ENCODE measurements around the gene LGALS9C.
"Not testable (repeated sequence)": the region's sequence is repeated elsewhere in the genome, so short reads cannot be mapped to it uniquely, and the experiment has no call there.

LGALS9C gene

DNA sequence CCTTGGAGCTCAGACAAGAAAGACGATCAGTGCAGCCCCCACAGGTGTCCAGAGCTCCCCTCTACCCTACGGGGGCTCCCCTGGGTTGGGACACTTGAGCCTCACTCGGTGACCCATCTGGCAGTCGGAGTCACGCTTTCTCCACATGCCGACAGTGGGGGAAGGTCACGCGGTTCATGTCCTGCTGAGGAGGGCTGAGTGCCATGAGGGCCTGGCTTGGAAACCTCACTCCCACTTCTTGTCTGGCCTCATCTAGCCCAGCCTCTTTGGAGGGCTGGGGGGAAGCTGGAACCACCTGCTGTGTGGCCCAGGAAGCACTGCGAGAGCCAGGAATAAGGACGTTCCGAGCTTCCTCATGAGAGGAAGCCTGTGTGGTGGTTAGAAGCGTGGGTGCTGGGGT is 1.8 kb downstream of the LGALS9C start:
- not testable (repeated sequence) for DNase-seq (ENCODE audit: low read depth in 2 of 2)

DNA sequence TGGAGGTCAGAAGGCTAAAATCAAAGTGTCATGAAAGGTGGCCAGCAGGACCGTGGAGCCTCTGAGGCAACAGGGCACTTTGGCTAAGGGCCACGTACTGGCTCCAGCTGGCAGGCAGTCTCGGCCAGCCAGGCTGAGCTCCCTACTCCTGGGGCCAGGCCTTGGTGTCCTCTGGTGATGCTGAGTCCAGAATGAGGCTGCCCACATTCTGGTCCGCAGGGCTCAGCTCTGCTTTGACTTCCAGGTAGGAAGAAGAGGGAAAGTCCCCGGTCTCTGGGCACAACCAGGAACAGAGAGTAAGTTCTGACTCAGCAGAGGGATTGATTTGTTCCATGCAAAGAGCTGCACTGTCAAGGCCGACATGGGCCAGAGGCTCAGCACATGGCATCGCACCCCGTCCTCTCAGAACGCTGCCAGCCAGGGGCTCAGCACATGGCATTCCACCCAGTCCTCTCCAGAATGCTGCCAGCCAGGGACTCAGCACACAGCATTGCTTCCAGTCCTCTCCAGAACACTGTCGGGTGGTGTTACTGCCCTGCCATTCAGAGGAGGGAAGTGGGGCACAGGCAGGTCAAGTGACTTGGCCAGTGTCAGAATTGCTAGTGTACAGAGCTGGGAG is 2.5 kb downstream of the LGALS9C start:
- not testable (repeated sequence) for DNase-seq (ENCODE audit: low read depth in 2 of 2)

DNA sequence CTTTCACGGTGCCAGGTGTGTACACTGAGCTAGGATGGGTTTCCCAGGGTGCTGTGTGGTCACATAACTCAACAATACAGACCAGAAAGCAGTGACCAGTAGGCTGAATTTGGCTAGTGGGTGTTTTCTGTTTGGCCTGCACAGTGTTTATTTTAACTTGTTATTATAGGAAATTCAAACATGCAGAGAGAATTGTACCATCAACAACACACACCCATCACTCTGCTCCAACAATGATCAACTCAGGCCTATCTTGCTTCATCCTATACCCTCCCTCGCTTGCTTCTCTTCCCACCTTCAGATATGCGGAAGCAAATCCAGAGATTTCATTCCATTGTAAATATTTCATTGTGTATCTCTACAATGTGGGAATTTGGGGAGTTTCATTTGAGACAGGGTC is 5.2 kb downstream of the LGALS9C start:
- not testable (repeated sequence) for DNase-seq (ENCODE audit: low read depth in 2 of 2)

DNA sequence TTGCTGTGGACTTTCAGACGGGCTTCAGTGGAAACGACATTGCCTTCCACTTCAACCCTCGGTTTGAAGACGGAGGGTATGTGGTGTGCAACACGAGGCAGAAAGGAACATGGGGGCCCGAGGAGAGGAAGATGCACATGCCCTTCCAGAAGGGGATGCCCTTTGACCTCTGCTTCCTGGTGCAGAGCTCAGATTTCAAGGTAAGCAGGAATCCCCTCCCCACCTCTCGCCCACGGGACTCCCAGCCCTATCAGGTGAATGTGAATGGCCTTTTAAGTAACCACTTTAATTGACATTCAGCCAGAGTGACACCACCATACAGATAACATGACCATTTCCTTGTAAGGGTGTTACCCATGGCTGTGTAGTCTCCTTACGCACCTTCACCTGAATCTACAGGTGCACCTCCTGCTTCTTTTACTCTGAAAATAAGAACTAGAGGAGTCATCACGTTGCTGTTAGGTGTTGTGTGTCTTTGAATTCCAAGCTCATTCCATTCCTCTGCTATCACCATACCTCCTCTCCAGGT is 9.4 kb downstream of the LGALS9C start:
- DNase-seq (ENCODE audit: low read depth in 2 of 2) = not testable (repeated sequence)

DNA sequence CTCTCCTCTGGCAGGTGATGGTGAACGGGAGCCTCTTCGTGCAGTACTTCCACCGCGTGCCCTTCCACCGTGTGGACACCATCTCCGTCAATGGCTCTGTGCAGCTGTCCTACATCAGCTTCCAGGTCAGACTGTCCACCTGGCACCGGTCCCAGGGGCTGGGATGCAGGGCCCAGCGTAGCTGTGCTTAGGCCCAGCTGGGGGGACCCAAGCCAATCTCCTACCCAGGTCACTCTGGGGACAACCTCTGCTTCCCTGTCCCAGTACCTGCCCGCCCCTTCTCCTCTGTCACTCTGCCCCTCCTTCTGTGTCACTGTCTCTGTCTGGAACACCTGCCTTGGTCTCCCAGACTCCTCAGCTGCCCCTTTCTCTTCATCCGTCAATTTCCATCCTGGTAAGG is 11.0 kb downstream of the LGALS9C start:
- DNase-seq (ENCODE audit: low read depth in 2 of 2) = not testable (repeated sequence)

DNA sequence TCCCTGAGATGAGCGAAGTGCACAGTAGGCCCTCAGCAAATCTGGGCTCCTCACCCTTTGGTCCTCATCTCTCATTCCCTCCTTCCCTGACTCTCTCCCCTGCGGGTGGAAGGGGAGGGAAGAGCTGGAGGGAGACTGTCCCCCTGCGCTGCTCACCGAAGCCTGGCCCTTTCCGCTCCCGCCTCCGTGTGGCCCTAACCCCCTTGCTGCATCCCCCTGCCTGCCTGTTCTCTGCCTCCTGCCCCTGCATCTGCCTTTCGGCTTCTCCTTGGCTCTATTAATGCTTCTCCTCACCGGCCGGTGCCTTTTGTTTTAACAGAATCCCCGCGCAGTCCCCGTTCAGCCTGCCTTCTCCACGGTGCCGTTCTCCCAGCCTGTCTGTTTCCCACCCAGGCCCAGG is 12.0 kb downstream of the LGALS9C start:
- DNase-seq (ENCODE audit: low read depth in 2 of 2) = not testable (repeated sequence)

DNA sequence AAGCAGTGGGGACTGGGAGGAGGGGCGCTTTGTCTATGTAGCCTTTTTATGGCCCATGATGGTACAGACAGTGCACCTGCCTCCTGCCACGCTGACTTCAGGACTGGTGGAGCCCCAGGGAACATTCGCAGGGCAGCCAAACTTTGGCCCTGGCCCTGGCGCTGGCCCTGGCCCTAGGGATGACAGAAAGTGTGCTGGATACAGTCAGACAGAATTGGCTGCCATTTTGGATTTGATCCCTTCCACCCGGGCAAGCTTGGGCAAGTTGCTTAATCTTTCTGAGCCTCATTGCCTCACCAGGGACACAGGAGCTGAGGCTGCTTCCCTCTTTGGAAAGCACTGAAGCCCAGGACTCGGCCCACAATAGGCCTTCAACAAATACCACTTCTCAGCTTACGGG is 13.4 kb downstream of the LGALS9C start:
- not testable (repeated sequence) for DNase-seq (ENCODE audit: low read depth in 2 of 2)

DNA sequence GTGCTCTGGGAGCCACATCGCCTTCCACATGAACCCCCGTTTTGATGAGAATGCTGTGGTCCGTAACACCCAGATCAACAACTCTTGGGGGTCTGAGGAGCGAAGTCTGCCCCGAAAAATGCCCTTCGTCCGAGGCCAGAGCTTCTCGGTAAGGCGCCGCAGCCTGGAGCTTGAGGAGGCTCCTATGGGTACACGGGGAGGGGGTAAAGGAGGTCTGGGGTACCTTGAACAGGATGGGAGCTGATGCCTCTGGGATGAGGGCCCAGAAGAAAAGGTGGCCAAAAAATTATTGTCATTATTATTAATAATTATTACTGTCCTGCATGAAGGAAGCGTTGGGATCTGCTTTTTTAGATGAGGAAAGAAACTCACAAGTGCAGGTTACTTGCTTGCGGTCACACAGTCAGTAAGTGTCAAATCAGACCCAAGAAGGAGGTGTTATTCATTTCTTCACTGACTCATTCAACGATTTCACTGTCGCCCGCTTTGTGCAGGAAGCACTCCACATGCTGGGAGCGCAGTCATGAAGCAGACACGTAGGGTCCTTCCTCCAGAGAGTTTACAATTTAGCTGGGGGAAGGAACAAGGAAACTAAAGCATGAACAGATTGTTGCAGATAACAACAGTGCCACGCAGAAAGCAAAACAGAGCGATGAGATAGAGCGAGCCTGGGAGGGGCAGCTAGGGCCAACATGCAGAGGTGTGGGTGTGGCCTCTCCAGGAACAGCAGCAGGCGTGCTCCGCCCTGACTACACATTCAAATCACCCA is 16.3 kb downstream of the LGALS9C start:
- not testable (repeated sequence) for DNase-seq (ENCODE audit: low read depth in 2 of 2)

DNA sequence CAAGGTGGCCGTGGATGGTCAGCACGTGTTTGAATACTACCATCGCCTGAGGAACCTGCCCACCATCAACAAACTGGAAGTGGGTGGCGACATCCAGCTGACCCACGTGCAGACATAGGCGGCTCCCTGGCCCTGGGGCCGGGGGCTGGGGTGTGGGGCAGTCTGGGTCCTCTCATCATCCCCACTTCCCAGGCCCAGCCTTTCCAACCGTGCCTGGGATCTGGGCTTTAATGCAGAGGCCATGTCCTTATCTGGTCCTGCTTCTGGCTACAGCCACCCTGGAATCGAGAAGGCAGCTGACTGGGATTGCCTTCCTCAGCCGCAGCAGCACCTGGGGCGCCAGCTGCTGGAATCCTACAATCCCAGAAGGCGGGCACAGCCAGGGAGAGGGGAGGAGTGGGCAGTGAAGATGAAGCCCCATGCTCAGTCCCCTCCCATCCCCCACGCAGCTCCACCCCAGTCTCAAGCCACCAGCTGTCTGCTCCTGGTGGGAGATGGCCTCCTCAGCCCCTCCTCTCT is 17.7 kb downstream of the LGALS9C start:
- DNase-seq (ENCODE audit: low read depth in 2 of 2) = not testable (repeated sequence)

DNA sequence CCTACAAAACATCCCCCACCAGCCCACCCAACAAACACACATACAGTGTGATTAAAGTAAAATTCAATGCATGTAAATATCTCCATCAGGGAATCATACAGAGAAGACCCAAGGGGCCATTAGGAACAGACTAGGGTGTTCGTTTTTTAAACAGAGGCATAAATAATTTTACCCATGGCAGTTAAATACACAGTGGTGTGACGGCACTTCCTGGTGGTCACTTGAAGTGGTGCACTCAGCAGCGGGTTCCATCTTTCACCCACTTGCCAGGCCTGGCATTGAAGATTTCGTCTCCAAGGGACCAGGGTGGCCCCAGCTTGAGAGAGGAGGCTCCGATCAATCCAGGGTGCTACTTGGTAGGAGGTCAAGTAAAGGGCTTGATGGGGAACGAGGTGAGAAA is 20.5 kb downstream of the LGALS9C start:
- not testable (repeated sequence) for DNase-seq (ENCODE audit: low read depth in 2 of 2)

DNA sequence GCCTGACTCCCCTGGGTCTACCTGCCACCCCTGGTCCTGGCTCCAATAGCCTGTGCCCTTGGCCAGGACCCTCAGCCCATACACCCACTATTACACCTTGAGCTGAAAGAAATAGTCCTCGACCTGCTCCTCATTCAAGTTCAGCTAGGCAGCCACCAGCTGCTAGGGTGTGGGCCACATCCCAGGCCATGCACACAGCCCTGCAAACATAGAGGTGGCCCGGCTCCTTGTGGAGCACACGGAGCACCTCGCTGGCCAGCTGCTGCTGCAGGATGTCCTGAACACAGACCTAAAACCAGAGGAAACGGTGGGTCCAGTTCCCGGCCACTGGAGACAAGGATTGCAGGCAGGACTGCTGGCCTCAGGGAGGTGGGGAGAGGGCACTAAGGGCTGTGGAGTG is 22.5 kb downstream of the LGALS9C start:
- not testable (repeated sequence) for DNase-seq (ENCODE audit: low read depth in 2 of 2)

DNA sequence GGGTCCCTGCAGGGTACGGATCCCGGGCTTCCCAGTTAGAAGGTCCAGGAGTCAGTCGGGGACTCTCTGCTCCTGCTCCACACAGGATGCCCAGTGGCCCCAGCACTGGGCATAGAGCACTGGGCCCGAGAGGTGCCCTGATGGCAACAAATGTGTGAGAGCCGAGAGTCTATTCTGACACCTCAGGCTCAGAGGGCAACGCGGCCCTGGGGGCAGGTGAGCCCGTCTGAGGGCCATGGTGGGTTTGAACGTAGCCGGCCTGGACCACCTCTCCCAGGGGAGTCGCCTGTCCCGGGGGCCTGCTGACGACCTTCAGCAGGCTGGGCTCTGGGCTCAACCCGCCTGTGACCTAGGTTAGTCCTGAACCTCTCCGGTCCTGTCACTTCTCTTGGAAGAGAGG is 23.2 kb downstream of the LGALS9C start:
- DNase-seq (ENCODE audit: low read depth in 2 of 2) = not testable (repeated sequence)

DNA sequence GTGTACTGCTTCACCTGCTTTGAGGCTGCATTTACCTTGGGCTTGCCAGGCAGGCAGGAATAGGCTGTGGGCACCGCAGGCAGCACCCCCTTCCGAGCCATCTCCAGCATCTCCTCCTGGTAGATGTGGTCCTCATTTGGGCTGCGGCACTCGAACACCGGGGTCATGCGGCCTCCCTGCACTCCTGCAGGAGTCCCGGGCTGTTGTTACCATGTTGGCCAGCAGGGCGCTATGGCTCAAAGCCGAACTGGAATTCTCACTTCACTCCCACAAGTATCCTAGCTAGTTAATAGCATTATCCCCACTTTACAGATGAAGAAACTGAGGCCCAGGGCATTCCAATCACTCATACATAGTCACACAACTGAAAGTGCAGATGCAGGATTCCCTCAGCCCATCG is 23.7 kb downstream of the LGALS9C start:
- DNase-seq (ENCODE audit: low read depth in 2 of 2) = not testable (repeated sequence)

DNA sequence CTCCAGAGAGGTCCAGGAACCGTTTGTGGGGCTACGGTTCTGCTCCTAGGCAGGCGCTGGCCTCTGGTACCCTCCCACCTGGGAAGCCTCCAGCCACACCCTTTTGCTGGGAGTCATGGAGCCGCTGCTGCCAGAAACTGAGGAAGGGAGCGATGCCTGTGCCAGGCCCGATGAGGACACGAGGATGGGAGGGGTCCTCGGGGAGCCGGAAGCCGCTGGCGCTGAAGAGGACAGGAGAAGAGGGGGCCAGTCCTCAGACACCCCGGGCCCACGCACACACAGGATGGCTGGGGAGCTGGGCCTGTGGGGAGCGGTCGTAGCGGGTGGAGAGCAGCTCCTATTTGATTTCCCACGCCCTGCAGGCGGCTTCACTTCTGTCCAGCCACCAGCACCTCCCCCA is 24.2 kb downstream of the LGALS9C start:
- not testable (repeated sequence) for DNase-seq (ENCODE audit: low read depth in 2 of 2)

DNA sequence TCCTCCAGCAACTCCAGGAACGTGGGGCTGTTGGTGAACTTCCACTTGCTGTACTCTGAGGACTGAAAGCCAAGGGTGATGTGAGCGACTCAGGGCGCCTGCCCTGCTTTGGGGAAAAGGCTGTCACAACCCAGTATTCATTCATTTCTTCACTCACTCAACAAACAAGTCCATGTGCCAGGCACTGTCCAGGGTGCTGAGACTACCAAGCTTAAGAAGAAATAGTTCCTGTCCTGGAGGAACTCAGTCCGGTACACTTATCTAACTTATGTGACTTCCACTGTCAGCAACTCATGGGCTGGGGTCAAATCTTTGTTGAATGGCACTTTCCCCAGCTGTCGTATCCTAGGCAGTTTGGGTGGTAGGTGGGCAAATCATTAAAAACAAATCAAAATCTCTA is 26.6 kb downstream of the LGALS9C start:
- DNase-seq (ENCODE audit: low read depth in 2 of 2) = not testable (repeated sequence)

DNA sequence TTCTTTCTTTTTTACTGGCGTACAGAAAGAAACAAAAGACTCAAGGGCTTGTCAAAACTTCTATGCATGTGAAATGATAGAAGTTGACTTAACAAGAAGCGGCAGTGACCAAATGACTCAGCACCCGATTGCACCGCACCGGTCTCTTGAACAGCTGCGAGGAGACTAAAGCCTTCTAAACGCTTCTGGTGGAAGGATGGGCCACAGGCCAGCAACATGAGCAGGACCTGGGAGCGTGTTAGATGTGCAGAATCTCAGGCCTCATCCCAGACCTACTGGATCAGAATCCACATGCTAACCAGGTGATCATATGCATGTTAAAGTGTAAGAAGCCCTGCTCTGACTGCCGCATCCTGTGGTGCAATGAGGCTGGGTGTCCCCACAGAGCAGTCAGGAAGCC is 31.1 kb downstream of the LGALS9C start:
- DNase-seq (ENCODE audit: low read depth in 2 of 2) = not testable (repeated sequence)

DNA sequence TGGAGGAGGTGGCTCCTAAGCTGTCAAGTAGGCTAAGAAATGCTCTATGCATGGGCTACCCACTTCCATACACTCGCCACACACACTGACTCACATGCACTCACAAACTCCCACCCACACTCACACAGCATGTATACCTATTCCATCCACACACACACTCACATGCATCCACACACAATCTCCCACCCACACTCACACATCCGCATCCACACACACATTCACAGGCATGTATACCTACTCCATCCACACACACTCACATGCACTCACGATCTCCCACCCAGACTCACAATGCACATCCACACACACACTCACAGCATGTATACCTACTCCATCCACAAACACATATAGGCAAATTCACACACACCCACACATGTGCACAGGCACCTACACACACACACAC is 32.1 kb downstream of the LGALS9C start:
- DNase-seq (ENCODE audit: low read depth in 2 of 2) = not testable (repeated sequence)

DNA sequence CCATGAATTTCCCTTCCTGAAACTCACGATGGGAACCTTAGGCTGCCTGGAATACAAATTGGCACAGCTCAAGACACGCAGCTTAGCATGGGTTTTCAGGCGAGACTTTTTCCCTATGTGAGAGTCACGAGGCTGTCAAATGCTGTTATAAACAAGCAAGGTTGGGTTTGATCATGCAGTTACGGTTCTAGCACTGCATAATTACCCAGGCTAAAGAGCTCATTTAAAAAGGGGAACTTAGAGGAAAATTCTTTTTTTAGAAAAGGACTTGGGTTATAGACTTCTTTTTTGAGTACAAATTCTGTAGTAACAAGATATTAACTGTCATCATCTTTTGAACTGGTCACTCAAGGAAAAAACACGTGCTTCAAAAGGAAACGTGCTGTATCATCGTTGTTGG is 44.5 kb downstream of the LGALS9C start:
- DNase-seq (ENCODE audit: low read depth in 2 of 2) = not testable (repeated sequence)

DNA sequence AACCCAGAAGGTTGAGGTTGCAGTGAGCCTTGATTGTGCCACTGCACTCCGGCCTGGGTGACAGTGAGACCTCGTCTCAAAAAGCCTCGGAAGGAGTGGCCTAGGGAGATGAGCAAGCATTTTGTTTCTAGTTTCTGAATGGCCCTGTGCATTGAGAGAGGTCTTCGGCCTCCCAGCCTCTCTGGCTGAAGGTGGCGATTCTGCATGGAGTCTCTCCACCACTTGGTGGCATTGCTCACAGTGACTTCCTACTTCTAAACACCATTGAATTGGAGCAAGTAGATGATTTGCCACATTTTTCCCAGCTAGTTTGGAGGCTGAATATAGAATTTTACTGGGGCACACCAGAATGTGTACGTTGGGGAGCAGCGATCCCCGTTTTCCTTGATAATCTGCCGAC is 48.4 kb downstream of the LGALS9C start:
- DNase-seq (ENCODE audit: low read depth in 2 of 2) = not testable (repeated sequence)

DNA sequence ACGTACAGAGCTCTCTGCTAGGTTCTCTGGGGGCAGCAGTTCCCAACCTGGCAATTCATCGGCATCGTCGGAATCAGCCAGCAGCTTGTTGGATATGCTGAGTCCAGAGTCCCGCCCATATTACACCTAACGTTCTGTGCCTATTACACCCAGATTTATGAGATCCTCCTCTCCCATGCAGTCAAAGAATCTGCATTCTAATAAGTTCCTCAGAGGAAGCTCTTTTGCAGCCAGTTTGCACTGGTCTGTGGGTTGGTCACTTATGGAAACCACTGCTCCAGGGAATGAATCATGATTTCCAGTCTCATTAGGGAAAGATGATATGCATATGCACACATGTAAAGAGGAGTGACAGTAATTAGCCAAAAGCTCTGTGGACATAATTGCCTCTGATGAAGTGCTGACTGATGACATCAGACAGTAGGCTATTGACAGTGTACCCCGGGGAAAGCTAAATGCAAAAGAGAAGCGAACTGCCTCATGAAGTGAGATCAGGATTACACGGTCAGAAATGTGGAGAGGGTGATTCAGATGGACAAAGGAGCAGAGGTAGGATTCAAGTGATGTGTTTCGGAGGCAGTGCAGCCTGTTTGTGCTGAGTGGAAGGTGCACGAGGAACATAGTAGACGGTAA is 49.7 kb downstream of the LGALS9C start:
- not testable (repeated sequence) for DNase-seq (ENCODE audit: low read depth in 2 of 2)

DNA sequence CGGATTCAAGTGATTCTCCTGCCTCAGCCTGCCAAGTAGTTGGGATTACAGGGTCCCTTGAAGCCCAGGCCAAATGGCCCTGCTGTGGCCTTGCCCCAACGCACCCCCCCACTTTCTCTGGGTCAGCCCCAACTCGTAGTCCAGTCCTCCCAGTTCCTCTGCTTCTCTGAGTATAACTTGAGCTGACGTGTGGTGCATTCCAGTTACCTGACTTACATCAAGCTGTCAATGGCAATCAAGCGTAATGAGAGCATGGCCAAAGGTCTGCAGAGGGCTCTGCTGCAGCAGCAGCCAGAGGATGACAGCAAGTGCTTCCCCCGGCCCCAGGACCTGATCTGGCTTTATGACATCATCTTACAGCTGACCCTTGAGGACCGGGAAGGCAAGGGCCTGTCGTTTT is 50.8 kb downstream of the LGALS9C start:
- not testable (repeated sequence) for DNase-seq (ENCODE audit: low read depth in 2 of 2)

DNA sequence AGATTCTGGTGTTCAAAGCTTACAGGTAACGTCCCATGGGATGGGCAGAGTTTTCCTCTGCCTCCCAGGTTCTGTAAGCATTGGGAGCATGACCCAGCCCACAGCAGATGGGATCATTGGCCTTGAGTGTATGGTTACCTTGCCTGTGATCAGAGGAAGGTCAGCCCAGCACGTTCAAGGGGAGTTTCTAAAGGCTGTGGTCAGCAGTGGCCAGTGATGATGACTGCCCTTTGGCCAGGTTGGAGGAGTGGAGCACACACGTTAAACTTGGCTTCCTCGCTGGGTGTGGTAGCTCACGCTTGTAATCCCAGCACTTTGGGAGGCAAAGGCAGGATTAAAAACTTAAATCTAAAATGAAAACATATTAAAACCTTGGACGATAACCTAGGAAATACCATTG is 51.8 kb downstream of the LGALS9C start:
- DNase-seq (ENCODE audit: low read depth in 2 of 2) = not testable (repeated sequence)

Data from stimulated activated CD4-positive, alpha-beta T cell treated with anti-CD3 and anti-CD28 coated beads, Interleukin-1b, Interleukin-23, amount 100 ng/mL, for 1 hour (primary cell).